ENCODE measurements around the gene PSMB10.

Gene PSMB10

GRCh38 chr16:67946128-67946569, 9.5 kb upstream of the PSMB10 start:
- Histone ChIP-seq H2AFZ (ENCODE audit: low read length) (no peak overlapping the region), H4K8ac (ENCODE audit: low read depth, low read length) (no peak overlapping the region), H3K36me3 (replicated peaks in 1 of 2; ENCODE audit: control insufficient read depth in 2 of 2, insufficient read depth in 2 of 2, low read length in 2 of 2) (peaks cover 66 to 86% of the 10 kb centered on the region in 2 donors), H2BK12ac (ENCODE audit: low read length) (no peak overlapping the region), H3K9ac (ENCODE audit: low read depth, low read length, poor library complexity) (peak overlapping the region; percentile 18), H3K9me3 (replicated peaks in 1 of 2; ENCODE audit: control insufficient read depth in 2 of 2, insufficient read depth in 1 of 2, low read depth in 1 of 2, low read length in 2 of 2) (peaks cover 0 to 2% of the 10 kb centered on the region in 2 donors), H3K4me2 (ENCODE audit: insufficient read depth, low read length, poor library complexity, severe bottlenecking) (no peak overlapping the region), H3K23ac (ENCODE audit: low read depth, low read length, poor library complexity) (peak overlapping the region; percentile 91), H2BK5ac (ENCODE audit: low read length) (no peak overlapping the region), H3K4me3 (ENCODE audit: low read length in 2 of 2) (peak overlapping the region in 1 of 2 donors; percentile 0), H3K4me1 (ENCODE audit: control insufficient read depth in 2 of 2, insufficient read depth in 1 of 2, low read depth in 1 of 2, low read length in 2 of 2) (peaks cover 7 to 9% of the 10 kb centered on the region in 2 donors), H4K91ac (ENCODE audit: low read depth, low read length, poor library complexity) (no peak overlapping the region), H2AK5ac (ENCODE audit: low read depth, low read length) (no peak overlapping the region), H2BK120ac (ENCODE audit: low read depth, low read length) (no peak overlapping the region), H3K14ac (ENCODE audit: low read length) (peak overlapping the region; percentile 25), H3K27ac (replicated peaks; ENCODE audit: low read length) (no peak overlapping the region), H3K4ac (ENCODE audit: low read length) (no peak overlapping the region), H3K18ac (ENCODE audit: low read length) (no peak overlapping the region), H3K79me1 (ENCODE audit: low read depth, low read length) (peaks cover 16% of the 10 kb centered on the region), H2BK15ac (ENCODE audit: low read length) (no peak overlapping the region), H3K27me3 (ENCODE audit: control insufficient read depth in 3 of 3, insufficient read depth in 3 of 3, low read depth in 1 of 3, low read length in 3 of 3) (no peaks in the 10 kb centered on the region)
- no CpG with 5 or more reads among the region's 20 CpGs for WGBS, 2 donors (ENCODE audit: extremely low coverage in 2 of 2, insufficient read length in 2 of 2, insufficient replicate concordance in 1 of 2)
- no peak for DNase-seq (ENCODE audit: low spot score)

- H3K27ac ChIP-seq (replicated peaks; ENCODE audit: low read length), result no peak overlapping the region
- H3K9ac ChIP-seq (ENCODE audit: low read depth, low read length, poor library complexity), result no peak overlapping the region
- DNase-seq (ENCODE audit: low spot score), result no peak
- no peak overlapping the region for H3K4ac ChIP-seq (ENCODE audit: low read length)
- H3K27me3 ChIP-seq (ENCODE audit: control insufficient read depth in 3 of 3, insufficient read depth in 3 of 3, low read depth in 1 of 3, low read length in 3 of 3), result no peaks in the 10 kb centered on the region
- H3K4me2 ChIP-seq (ENCODE audit: insufficient read depth, low read length, poor library complexity, severe bottlenecking), result no peak overlapping the region
- H2AFZ ChIP-seq (ENCODE audit: low read length), result no peak overlapping the region
- H4K91ac ChIP-seq (ENCODE audit: low read depth, low read length, poor library complexity), result no peak overlapping the region
- no peak overlapping the region for H3K14ac ChIP-seq (ENCODE audit: low read length)
- WGBS, 2 donors (ENCODE audit: extremely low coverage in 2 of 2, insufficient read length in 2 of 2, insufficient replicate concordance in 1 of 2), result no CpG with 5 or more reads among the region's 24 CpGs
- no peak overlapping the region for H2BK12ac ChIP-seq (ENCODE audit: low read length)
- H3K23ac ChIP-seq (ENCODE audit: low read depth, low read length, poor library complexity), result peak overlapping the region; percentile 91
- H2BK120ac ChIP-seq (ENCODE audit: low read depth, low read length), result no peak overlapping the region
- H2BK15ac ChIP-seq (ENCODE audit: low read length), result no peak overlapping the region
- H3K36me3 ChIP-seq (replicated peaks in 1 of 2; ENCODE audit: control insufficient read depth in 2 of 2, insufficient read depth in 2 of 2, low read length in 2 of 2), result peaks cover 59 to 81% of the 10 kb centered on the region in 2 donors
- peaks cover 14% of the 10 kb centered on the region for H3K79me1 ChIP-seq (ENCODE audit: low read depth, low read length)
- no peak overlapping the region for H3K18ac ChIP-seq (ENCODE audit: low read length)
- H4K8ac ChIP-seq (ENCODE audit: low read depth, low read length), result no peak overlapping the region
- H3K4me3 ChIP-seq (ENCODE audit: low read length in 2 of 2), result peak overlapping the region in 1 of 2 donors; percentile 0
- peaks cover 7 to 9% of the 10 kb centered on the region in 2 donors for H3K4me1 ChIP-seq (ENCODE audit: control insufficient read depth in 2 of 2, insufficient read depth in 1 of 2, low read depth in 1 of 2, low read length in 2 of 2)
- H3K9me3 ChIP-seq (replicated peaks in 1 of 2; ENCODE audit: control insufficient read depth in 2 of 2, insufficient read depth in 1 of 2, low read depth in 1 of 2, low read length in 2 of 2), result peaks cover 0 to 2% of the 10 kb centered on the region in 2 donors
- no peak overlapping the region for H2AK5ac ChIP-seq (ENCODE audit: low read depth, low read length)
- no peak overlapping the region for H2BK5ac ChIP-seq (ENCODE audit: low read length)
Measured at GRCh38 chr16:67945392-67945933, 8.8 kb upstream of the PSMB10 start.

- peaks cover 58 to 81% of the 10 kb centered on the region in 2 donors for H3K36me3 ChIP-seq (replicated peaks in 1 of 2; ENCODE audit: control insufficient read depth in 2 of 2, insufficient read depth in 2 of 2, low read length in 2 of 2)
- H2BK12ac ChIP-seq (ENCODE audit: low read length), result no peak overlapping the region
- no peak overlapping the region for H3K9ac ChIP-seq (ENCODE audit: low read depth, low read length, poor library complexity)
- H2BK120ac ChIP-seq (ENCODE audit: low read depth, low read length), result no peak overlapping the region
- peaks cover 17% of the 10 kb centered on the region for H3K79me1 ChIP-seq (ENCODE audit: low read depth, low read length)
- H3K23ac ChIP-seq (ENCODE audit: low read depth, low read length, poor library complexity), result peak overlapping the region; percentile 53
- no peak overlapping the region for H3K4me2 ChIP-seq (ENCODE audit: insufficient read depth, low read length, poor library complexity, severe bottlenecking)
- peak overlapping the region in 1 of 2 donors; percentile 43 for H3K4me3 ChIP-seq (ENCODE audit: low read length in 2 of 2)
- WGBS, 2 donors (ENCODE audit: extremely low coverage in 2 of 2, insufficient read length in 2 of 2, insufficient replicate concordance in 1 of 2), result no CpG with 5 or more reads among the region's 24 CpGs
- no peak overlapping the region for H2AK5ac ChIP-seq (ENCODE audit: low read depth, low read length)
- no peak overlapping the region for H2BK15ac ChIP-seq (ENCODE audit: low read length)
- H3K27me3 ChIP-seq (ENCODE audit: control insufficient read depth in 3 of 3, insufficient read depth in 3 of 3, low read depth in 1 of 3, low read length in 3 of 3), result no peaks in the 10 kb centered on the region
- no peak overlapping the region for H3K27ac ChIP-seq (replicated peaks; ENCODE audit: low read length)
- peaks cover 7 to 9% of the 10 kb centered on the region in 2 donors for H3K4me1 ChIP-seq (ENCODE audit: control insufficient read depth in 2 of 2, insufficient read depth in 1 of 2, low read depth in 1 of 2, low read length in 2 of 2)
- no peak overlapping the region for H3K14ac ChIP-seq (ENCODE audit: low read length)
- no peak overlapping the region for H4K91ac ChIP-seq (ENCODE audit: low read depth, low read length, poor library complexity)
- no peak overlapping the region for H2AFZ ChIP-seq (ENCODE audit: low read length)
- H2BK5ac ChIP-seq (ENCODE audit: low read length), result no peak overlapping the region
- H4K8ac ChIP-seq (ENCODE audit: low read depth, low read length), result peak overlapping the region; percentile 29
- H3K18ac ChIP-seq (ENCODE audit: low read length), result no peak overlapping the region
- no peak for DNase-seq (ENCODE audit: low spot score)
- H3K4ac ChIP-seq (ENCODE audit: low read length), result no peak overlapping the region
- H3K9me3 ChIP-seq (replicated peaks in 1 of 2; ENCODE audit: control insufficient read depth in 2 of 2, insufficient read depth in 1 of 2, low read depth in 1 of 2, low read length in 2 of 2), result peaks cover 0 to 2% of the 10 kb centered on the region in 2 donors
Measured at GRCh38 chr16:67944690-67945391, 8.2 kb upstream of the PSMB10 start.

Data from neuronal stem cell (in vitro differentiated cells).